HL-60 (cell line): ENCODE measurements around the gene DHRS12.

Source experiments
- DNase-seq, 2 experiments: peaks; one replicate each; pipeline ENCODE4 v3.0.0-alpha.2; 2010 to 2020; ENCODE audit warnings: low read depth in 1 of 2, low spot score in 1 of 2
- H3K27ac ChIP-seq: fragments of 250-450 bp; sonication (Bioruptor Pico); replicated peaks from 2 replicates; pipeline ENCODE4 v1.5.1; 2020; ENCODE audit warnings: mild to moderate bottlenecking, moderate library complexity
- H3K27me3 ChIP-seq: fragments of 250-450 bp; sonication (Bioruptor Pico); 2 replicates; pipeline ENCODE4 v1.5.1; 2021; ENCODE audit warnings: mild to moderate bottlenecking, moderate library complexity; ENCODE audit not compliant: insufficient read depth, poor library complexity, severe bottlenecking
- H3K4me3 ChIP-seq: replicated peaks from 2 replicates; pipeline ENCODE4 v1.5.1; 2011; ENCODE audit warnings: mild to moderate bottlenecking, control low read depth, low read length; ENCODE audit not compliant: insufficient read depth
- GABPA ChIP-seq: IDR thresholded peaks from 2 replicates; pipeline ENCODE4 v1.6.1; 2012; ENCODE audit warnings: low read depth
- POLR2AphosphoS5 ChIP-seq: IDR thresholded peaks from 2 replicates; pipeline ENCODE4 v1.6.1; 2012; ENCODE audit warnings: low read depth
- SPI1 ChIP-seq: IDR thresholded peaks from 2 replicates; pipeline ENCODE4 v1.6.1; 2012; ENCODE audit warnings: low read depth, mild to moderate bottlenecking, borderline replicate concordance
- TF ChIP-seq, protein P1 (sequence below): IDR thresholded peaks from one replicate; pipeline ENCODE4 v1.5.1; 2011; ENCODE audit warnings: low read length, control low read depth, inconsistent platforms; ENCODE audit not compliant: insufficient read depth
- TF ChIP-seq, protein P2 (sequence below): IDR thresholded peaks from 2 replicates; pipeline ENCODE4 v1.6.1; 2012; ENCODE audit warnings: low read depth; ENCODE audit not compliant: insufficient replicate concordance

The DHRS12 gene

DNA sequence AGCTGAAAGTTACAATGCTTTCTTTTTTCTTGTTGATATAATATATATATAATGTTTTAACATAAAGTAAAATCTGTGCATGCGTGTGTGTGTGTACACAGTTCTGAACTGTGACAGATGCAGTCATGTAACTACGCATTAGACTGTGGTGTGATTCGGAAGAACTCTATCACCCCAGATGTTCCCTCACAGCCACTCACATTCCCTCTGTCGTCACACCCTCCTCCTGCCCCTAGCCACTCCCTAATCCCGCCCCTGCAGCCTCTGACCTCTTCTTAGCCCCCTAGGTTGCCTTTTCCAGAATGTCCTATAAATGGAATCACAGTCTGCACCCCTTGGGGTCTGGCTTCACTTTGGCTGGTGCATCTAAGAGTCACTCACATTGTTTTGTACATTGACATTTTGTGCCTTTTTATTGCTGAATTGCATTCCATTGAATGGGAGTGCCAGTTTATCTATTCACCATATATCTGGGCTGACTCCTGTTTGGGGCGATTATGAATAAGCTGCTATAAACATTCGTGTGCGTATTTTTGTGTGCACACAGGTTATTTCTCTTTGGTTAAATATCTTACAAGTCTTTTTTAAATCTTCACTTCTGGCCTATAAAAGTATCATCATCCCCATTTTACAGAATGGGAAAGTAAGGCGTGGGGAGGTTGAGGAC lies 20.4 kb downstream of the DHRS12 start:
- H3K27ac ChIP-seq: no peak overlapping the region
- no peak for DNase-seq
- no peaks in the 10 kb centered on the region for H3K27me3 ChIP-seq

GRCh38 chr13:51782026-51782710 lies 21.8 kb downstream of the DHRS12 start:
- no peaks in the 10 kb centered on the region for H3K27me3 ChIP-seq
- H3K27ac ChIP-seq: no peak overlapping the region
- no peak for DNase-seq
- TF ChIP-seq SPI1 (no peak), POLR2AphosphoS5 (no peak), GABPA (no peak)
- TF ChIP-seq, protein P1, sequence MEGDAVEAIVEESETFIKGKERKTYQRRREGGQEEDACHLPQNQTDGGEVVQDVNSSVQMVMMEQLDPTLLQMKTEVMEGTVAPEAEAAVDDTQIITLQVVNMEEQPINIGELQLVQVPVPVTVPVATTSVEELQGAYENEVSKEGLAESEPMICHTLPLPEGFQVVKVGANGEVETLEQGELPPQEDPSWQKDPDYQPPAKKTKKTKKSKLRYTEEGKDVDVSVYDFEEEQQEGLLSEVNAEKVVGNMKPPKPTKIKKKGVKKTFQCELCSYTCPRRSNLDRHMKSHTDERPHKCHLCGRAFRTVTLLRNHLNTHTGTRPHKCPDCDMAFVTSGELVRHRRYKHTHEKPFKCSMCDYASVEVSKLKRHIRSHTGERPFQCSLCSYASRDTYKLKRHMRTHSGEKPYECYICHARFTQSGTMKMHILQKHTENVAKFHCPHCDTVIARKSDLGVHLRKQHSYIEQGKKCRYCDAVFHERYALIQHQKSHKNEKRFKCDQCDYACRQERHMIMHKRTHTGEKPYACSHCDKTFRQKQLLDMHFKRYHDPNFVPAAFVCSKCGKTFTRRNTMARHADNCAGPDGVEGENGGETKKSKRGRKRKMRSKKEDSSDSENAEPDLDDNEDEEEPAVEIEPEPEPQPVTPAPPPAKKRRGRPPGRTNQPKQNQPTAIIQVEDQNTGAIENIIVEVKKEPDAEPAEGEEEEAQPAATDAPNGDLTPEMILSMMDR: no peak
- TF ChIP-seq, protein P2, sequence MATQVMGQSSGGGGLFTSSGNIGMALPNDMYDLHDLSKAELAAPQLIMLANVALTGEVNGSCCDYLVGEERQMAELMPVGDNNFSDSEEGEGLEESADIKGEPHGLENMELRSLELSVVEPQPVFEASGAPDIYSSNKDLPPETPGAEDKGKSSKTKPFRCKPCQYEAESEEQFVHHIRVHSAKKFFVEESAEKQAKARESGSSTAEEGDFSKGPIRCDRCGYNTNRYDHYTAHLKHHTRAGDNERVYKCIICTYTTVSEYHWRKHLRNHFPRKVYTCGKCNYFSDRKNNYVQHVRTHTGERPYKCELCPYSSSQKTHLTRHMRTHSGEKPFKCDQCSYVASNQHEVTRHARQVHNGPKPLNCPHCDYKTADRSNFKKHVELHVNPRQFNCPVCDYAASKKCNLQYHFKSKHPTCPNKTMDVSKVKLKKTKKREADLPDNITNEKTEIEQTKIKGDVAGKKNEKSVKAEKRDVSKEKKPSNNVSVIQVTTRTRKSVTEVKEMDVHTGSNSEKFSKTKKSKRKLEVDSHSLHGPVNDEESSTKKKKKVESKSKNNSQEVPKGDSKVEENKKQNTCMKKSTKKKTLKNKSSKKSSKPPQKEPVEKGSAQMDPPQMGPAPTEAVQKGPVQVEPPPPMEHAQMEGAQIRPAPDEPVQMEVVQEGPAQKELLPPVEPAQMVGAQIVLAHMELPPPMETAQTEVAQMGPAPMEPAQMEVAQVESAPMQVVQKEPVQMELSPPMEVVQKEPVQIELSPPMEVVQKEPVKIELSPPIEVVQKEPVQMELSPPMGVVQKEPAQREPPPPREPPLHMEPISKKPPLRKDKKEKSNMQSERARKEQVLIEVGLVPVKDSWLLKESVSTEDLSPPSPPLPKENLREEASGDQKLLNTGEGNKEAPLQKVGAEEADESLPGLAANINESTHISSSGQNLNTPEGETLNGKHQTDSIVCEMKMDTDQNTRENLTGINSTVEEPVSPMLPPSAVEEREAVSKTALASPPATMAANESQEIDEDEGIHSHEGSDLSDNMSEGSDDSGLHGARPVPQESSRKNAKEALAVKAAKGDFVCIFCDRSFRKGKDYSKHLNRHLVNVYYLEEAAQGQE: no peak
- H3K4me3 ChIP-seq: no peak overlapping the region

More for the DNA sequence above, 20.4 kb downstream of the DHRS12 start:
- H3K4me3 ChIP-seq: no peak overlapping the region
- TF ChIP-seq, protein P2: no peak
- TF ChIP-seq SPI1 (no peak), GABPA (no peak)
- TF ChIP-seq, protein P1: no peak

GRCh38 chr13:51781246-51782022 lies 22.5 kb downstream of the DHRS12 start:
- peak in 1 of 2 experiments; percentile 58 for DNase-seq
- no peaks in the 10 kb centered on the region for H3K27me3 ChIP-seq
- no peak overlapping the region for H3K27ac ChIP-seq
- TF ChIP-seq, protein P2: no peak
- no peak for TF ChIP-seq POLR2AphosphoS5
- TF ChIP-seq, protein P1: no peak
- TF ChIP-seq SPI1: no peak
- no peak for TF ChIP-seq GABPA
- no peak overlapping the region for H3K4me3 ChIP-seq
